ENCODE results near the gene CLGN.

The CLGN gene

GRCh38 chr4:140357868-140358267, 69.6 kb downstream of the CLGN start:
- in situ Hi-C loops (cut with HindIII; ENCODE audit: low sequenced_read_pairs), result no loop called here
- H3K4me3 ChIP-seq (ENCODE audit: low read depth, low read length), result no peak overlapping the region
- no peak for TF ChIP-seq CTCF (IDR thresholded peaks at IDR 0.05; ENCODE audit: low read depth, low read length, missing control alignments)
- no peak for DNase-seq (ENCODE audit: low read depth)

GRCh38 chr4:140355288-140355687, 72.2 kb downstream of the CLGN start:
- in situ Hi-C loops (cut with HindIII; ENCODE audit: low sequenced_read_pairs), result no loop called here
- DNase-seq (ENCODE audit: low read depth), result no peak
- no peak for TF ChIP-seq CTCF (IDR thresholded peaks at IDR 0.05; ENCODE audit: low read depth, low read length, missing control alignments)

GRCh38 chr4:140353786-140354185, 73.7 kb downstream of the CLGN start:
- no peak for TF ChIP-seq CTCF (IDR thresholded peaks at IDR 0.05; ENCODE audit: low read depth, low read length, missing control alignments)
- in situ Hi-C loops (cut with HindIII; ENCODE audit: low sequenced_read_pairs), result no loop called here
- H3K4me3 ChIP-seq (ENCODE audit: low read depth, low read length), result no peak overlapping the region
- no peak for DNase-seq (ENCODE audit: low read depth)

More at GRCh38 chr4:140355288-140355687, 72.2 kb downstream of the CLGN start:
- H3K4me3 ChIP-seq (ENCODE audit: low read depth, low read length), result no peak overlapping the region

- in situ Hi-C loops (cut with HindIII; ENCODE audit: low sequenced_read_pairs), result no loop called here
These were observed 76.1 kb downstream of the CLGN start for GRCh38 chr4:140351093-140352075.

GRCh38 chr4:140349816-140350215, 77.6 kb downstream of the CLGN start:
- no peak overlapping the region for H3K4me3 ChIP-seq (ENCODE audit: low read depth, low read length)
- no peak for DNase-seq (ENCODE audit: low read depth)
- no peak for TF ChIP-seq CTCF (IDR thresholded peaks at IDR 0.05; ENCODE audit: low read depth, low read length, missing control alignments)
- in situ Hi-C loops (cut with HindIII; ENCODE audit: low sequenced_read_pairs), result no loop called here

More at GRCh38 chr4:140351093-140352075, 76.1 kb downstream of the CLGN start:
- no peak for DNase-seq (ENCODE audit: low read depth)
- no peak for TF ChIP-seq CTCF (IDR thresholded peaks at IDR 0.05; ENCODE audit: low read depth, low read length, missing control alignments)
- H3K4me3 ChIP-seq (ENCODE audit: low read depth, low read length), result no peak overlapping the region

GRCh38 chr4:140346136-140346535, 81.3 kb downstream of the CLGN start:
- TF ChIP-seq CTCF (IDR thresholded peaks at IDR 0.05; ENCODE audit: low read depth, low read length, missing control alignments), result no peak
- no peak overlapping the region for H3K4me3 ChIP-seq (ENCODE audit: low read depth, low read length)
- in situ Hi-C loops (cut with HindIII; ENCODE audit: low sequenced_read_pairs), result no loop called here
- DNase-seq (ENCODE audit: low read depth), result no peak

Data from astrocyte of the cerebellum (primary cell).